ENCODE measurements around the gene PLAC9. TPM values are rescaled to one million over a fixed set of nuclear protein-coding genes. Genes with fewer than 3 reads are reported as not detected.

The PLAC9 gene
- total RNA-seq, 1 experiment from 2014 or later = 7.3 TPM

DNA sequence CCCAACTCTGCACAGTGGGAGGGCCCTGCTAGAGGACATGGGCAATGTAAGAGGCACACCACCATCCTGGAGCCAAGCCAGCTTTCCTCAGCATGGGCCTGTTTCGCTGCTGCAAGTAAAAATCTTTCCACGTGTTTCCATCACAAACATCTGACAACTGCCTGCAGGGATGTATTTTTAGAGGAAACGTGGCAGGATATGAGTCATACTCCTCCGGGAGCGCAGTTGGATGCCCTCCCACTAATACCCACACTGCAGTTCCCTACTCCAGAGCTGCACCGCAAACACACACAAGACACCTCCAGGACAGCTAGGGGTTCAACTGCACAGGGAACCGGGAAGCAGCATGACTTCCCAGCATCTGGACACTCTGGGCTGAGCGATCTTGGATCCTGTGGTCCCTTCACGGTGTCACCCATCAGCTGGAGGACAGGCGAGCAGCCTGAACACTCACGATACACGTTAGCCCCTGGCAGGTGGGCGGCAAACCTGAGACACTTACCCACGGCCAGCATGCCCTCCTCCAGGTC lies 26.1 kb downstream of the PLAC9 start:
- no peaks in the 10 kb centered on the region for H3K9me3 Mint-ChIP-seq
- H3K36me3 Mint-ChIP-seq = peaks cover 56% of the 10 kb centered on the region
- H3K27ac Mint-ChIP-seq = no peak overlapping the region
- CTCF ChIA-PET = interaction anchor here (1.2 kb wide), 1 partner anchor 15 kb away, joined by 5 read pairs; no protein-coding TSS in a partner anchor
- ATAC-seq = no peak
- no peak for DNase-seq (ENCODE audit: low spot score)
- H3K4me3 Mint-ChIP-seq = no peak overlapping the region
- H3K4me1 Mint-ChIP-seq = peaks cover 18% of the 10 kb centered on the region
- POLR2A ChIA-PET = no interaction called here
- TF ChIP-seq SOX15 (CRISPR knock-in tag; IDR thresholded peaks at IDR 0.05) (no peak), NFATC4 (CRISPR knock-in tag; IDR thresholded peaks at IDR 0.05) (no peak), ZNF671 (CRISPR knock-in tag; IDR thresholded peaks at IDR 0.05) (no peak), ZBTB43 (CRISPR knock-in tag; IDR thresholded peaks at IDR 0.05) (no peak), MXD4 (CRISPR knock-in tag; IDR thresholded peaks at IDR 0.05; ENCODE audit: borderline replicate concordance) (no peak), HMGA2 (CRISPR knock-in tag; IDR thresholded peaks at IDR 0.05) (no peak), GTF2I (CRISPR knock-in tag; conservative IDR thresholded peaks at IDR 0.05) (no peak), SMAD3 (CRISPR knock-in tag; IDR thresholded peaks at IDR 0.05; ENCODE audit: borderline replicate concordance) (no peak)
- TF ChIP-seq, protein P1, sequence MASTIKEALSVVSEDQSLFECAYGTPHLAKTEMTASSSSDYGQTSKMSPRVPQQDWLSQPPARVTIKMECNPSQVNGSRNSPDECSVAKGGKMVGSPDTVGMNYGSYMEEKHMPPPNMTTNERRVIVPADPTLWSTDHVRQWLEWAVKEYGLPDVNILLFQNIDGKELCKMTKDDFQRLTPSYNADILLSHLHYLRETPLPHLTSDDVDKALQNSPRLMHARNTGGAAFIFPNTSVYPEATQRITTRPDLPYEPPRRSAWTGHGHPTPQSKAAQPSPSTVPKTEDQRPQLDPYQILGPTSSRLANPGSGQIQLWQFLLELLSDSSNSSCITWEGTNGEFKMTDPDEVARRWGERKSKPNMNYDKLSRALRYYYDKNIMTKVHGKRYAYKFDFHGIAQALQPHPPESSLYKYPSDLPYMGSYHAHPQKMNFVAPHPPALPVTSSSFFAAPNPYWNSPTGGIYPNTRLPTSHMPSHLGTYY (CRISPR knock-in tag; IDR thresholded peaks at IDR 0.05) = no peak
- TF ChIP-seq, protein P2, sequence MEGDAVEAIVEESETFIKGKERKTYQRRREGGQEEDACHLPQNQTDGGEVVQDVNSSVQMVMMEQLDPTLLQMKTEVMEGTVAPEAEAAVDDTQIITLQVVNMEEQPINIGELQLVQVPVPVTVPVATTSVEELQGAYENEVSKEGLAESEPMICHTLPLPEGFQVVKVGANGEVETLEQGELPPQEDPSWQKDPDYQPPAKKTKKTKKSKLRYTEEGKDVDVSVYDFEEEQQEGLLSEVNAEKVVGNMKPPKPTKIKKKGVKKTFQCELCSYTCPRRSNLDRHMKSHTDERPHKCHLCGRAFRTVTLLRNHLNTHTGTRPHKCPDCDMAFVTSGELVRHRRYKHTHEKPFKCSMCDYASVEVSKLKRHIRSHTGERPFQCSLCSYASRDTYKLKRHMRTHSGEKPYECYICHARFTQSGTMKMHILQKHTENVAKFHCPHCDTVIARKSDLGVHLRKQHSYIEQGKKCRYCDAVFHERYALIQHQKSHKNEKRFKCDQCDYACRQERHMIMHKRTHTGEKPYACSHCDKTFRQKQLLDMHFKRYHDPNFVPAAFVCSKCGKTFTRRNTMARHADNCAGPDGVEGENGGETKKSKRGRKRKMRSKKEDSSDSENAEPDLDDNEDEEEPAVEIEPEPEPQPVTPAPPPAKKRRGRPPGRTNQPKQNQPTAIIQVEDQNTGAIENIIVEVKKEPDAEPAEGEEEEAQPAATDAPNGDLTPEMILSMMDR (IDR thresholded peaks at IDR 0.05) = no peak
- TF ChIP-seq, protein P3, sequence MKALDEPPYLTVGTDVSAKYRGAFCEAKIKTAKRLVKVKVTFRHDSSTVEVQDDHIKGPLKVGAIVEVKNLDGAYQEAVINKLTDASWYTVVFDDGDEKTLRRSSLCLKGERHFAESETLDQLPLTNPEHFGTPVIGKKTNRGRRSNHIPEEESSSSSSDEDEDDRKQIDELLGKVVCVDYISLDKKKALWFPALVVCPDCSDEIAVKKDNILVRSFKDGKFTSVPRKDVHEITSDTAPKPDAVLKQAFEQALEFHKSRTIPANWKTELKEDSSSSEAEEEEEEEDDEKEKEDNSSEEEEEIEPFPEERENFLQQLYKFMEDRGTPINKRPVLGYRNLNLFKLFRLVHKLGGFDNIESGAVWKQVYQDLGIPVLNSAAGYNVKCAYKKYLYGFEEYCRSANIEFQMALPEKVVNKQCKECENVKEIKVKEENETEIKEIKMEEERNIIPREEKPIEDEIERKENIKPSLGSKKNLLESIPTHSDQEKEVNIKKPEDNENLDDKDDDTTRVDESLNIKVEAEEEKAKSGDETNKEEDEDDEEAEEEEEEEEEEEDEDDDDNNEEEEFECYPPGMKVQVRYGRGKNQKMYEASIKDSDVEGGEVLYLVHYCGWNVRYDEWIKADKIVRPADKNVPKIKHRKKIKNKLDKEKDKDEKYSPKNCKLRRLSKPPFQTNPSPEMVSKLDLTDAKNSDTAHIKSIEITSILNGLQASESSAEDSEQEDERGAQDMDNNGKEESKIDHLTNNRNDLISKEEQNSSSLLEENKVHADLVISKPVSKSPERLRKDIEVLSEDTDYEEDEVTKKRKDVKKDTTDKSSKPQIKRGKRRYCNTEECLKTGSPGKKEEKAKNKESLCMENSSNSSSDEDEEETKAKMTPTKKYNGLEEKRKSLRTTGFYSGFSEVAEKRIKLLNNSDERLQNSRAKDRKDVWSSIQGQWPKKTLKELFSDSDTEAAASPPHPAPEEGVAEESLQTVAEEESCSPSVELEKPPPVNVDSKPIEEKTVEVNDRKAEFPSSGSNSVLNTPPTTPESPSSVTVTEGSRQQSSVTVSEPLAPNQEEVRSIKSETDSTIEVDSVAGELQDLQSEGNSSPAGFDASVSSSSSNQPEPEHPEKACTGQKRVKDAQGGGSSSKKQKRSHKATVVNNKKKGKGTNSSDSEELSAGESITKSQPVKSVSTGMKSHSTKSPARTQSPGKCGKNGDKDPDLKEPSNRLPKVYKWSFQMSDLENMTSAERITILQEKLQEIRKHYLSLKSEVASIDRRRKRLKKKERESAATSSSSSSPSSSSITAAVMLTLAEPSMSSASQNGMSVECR (CRISPR knock-in tag; IDR thresholded peaks at IDR 0.05; ENCODE audit: borderline replicate concordance) = no peak
- TF ChIP-seq, protein P4, sequence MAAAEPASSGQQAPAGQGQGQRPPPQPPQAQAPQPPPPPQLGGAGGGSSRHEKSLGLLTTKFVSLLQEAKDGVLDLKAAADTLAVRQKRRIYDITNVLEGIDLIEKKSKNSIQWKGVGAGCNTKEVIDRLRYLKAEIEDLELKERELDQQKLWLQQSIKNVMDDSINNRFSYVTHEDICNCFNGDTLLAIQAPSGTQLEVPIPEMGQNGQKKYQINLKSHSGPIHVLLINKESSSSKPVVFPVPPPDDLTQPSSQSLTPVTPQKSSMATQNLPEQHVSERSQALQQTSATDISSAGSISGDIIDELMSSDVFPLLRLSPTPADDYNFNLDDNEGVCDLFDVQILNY (CRISPR knock-in tag; IDR thresholded peaks at IDR 0.05) = no peak
- no peaks in the 10 kb centered on the region for H3K27me3 Mint-ChIP-seq (ENCODE audit: low read depth)

GRCh38 chr10:80159166-80159873 lies 26.8 kb downstream of the PLAC9 start:
- H3K4me3 Mint-ChIP-seq = no peak overlapping the region
- DNase-seq (ENCODE audit: low spot score) (no peak), ATAC-seq (no peak)
- H3K9me3 Mint-ChIP-seq = no peaks in the 10 kb centered on the region
- H3K27me3 Mint-ChIP-seq (ENCODE audit: low read depth) = no peaks in the 10 kb centered on the region
- H3K4me1 Mint-ChIP-seq = peaks cover 18% of the 10 kb centered on the region
- no peak overlapping the region for H3K27ac Mint-ChIP-seq
- peaks cover 56% of the 10 kb centered on the region for H3K36me3 Mint-ChIP-seq
- CTCF ChIA-PET = interaction anchor here (1.2 kb wide), 1 partner anchor 15 kb away, joined by 5 read pairs; no protein-coding TSS in a partner anchor
- POLR2A ChIA-PET = no interaction called here
- no peak for TF ChIP-seq GABPB1 (CRISPR knock-in tag; IDR thresholded peaks at IDR 0.05)
- no peak for TF ChIP-seq ZBTB21 (CRISPR knock-in tag; IDR thresholded peaks at IDR 0.05; ENCODE audit: borderline replicate concordance)
- TF ChIP-seq RORB (CRISPR knock-in tag; IDR thresholded peaks at IDR 0.05) = no peak
- TF ChIP-seq SMAD4 (CRISPR knock-in tag; IDR thresholded peaks at IDR 0.05) = no peak
- no peak for TF ChIP-seq MXD4 (CRISPR knock-in tag; IDR thresholded peaks at IDR 0.05; ENCODE audit: borderline replicate concordance)
- no peak for TF ChIP-seq ZNF232 (CRISPR knock-in tag; IDR thresholded peaks at IDR 0.05)
- TF ChIP-seq HMGA2 (CRISPR knock-in tag; IDR thresholded peaks at IDR 0.05) = no peak
- no peak for TF ChIP-seq OVOL2 (CRISPR knock-in tag; IDR thresholded peaks at IDR 0.05; ENCODE audit: borderline replicate concordance)
- no peak for TF ChIP-seq IRF2 (CRISPR knock-in tag; IDR thresholded peaks at IDR 0.05; ENCODE audit: borderline replicate concordance, low read depth)
- TF ChIP-seq FOXK1 (CRISPR knock-in tag; IDR thresholded peaks at IDR 0.05) = no peak
- TF ChIP-seq, protein P5, sequence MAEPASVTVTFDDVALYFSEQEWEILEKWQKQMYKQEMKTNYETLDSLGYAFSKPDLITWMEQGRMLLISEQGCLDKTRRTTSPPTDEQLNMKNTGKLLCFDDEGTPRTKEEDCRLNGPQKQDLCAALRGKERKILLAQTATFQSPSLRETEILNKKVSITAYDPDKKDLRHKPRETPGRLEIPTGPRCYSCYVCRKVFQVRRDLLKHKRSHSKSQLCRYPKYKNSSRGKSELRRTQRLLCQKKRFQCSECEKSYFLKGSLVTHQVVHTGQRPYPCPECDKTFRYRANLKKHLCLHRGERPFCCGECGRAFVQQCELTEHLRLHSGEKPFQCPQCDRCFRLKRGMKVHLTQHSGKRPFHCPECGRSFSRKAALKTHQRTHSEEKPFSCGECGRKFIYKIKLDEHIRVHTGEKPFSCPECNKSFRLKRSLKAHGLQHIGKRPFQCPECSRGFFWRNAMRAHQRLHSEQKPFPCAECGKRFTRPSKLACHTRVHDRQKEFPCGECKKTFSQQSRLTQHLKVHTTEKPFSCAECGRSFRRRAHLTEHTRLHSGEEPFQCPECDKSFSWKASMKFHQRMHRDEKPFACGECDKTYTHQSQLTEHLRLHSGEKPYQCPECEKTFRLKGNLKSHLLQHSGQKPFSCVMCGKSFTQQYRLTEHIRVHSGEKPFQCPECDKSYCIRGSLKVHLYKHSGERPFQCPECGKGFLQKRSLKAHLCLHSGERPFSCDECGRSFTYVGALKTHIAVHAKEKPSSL (CRISPR knock-in tag; conservative IDR thresholded peaks at IDR 0.05) = no peak

Data from WTC11 (cell line).